Central memory CD8-positive, alpha-beta T cell (primary cell): ENCODE data around the gene CRABP2.

Source experiments
- ATAC-seq: fragments of 150-1000 bp; cut with Tn5 transposase; replicated peaks from 2 replicates; pipeline ENCODE4 v1.10.0; 2022; ENCODE audit warnings: mild to moderate bottlenecking, moderate FRiP score, moderate number of reproducible peaks; ENCODE audit not compliant: poor library complexity, severe bottlenecking; ENCODE audit errors: extremely low read depth
- DNase-seq, 2 donors: peaks; one replicate each; pipeline ENCODE4 v3.0.0; 2021; ENCODE audit warnings: low spot score in 2 of 2
- H3K27ac Mint-ChIP-seq: one replicate; pipeline ENCODE4 v1.8.0; 2022; ENCODE audit warnings: low read depth, mild to moderate bottlenecking, moderate library complexity, mixed read lengths
- H3K27me3 Mint-ChIP-seq: one replicate; pipeline ENCODE4 v1.8.0; 2022; ENCODE audit warnings: mixed read lengths
- H3K36me3 Mint-ChIP-seq: one replicate; pipeline ENCODE4 v1.8.0; 2022; ENCODE audit warnings: mild to moderate bottlenecking, moderate library complexity, mixed read lengths; ENCODE audit not compliant: insufficient read depth
- H3K4me1 Mint-ChIP-seq: one replicate; pipeline ENCODE4 v1.8.0; 2022; ENCODE audit warnings: mixed read lengths
- H3K4me3 Mint-ChIP-seq: one replicate; pipeline ENCODE4 v1.8.0; 2022; ENCODE audit warnings: mild to moderate bottlenecking, moderate library complexity, mixed read lengths
- H3K9me3 Mint-ChIP-seq: one replicate; pipeline ENCODE4 v1.8.0; 2022; ENCODE audit warnings: mixed read lengths

The CRABP2 gene

GRCh38 chr1:156705321-156705917, at the start of gene CRABP2:
Gene CRABP2, minus strand, starts transcription at chr1:156705583. Its CDS starts 137 bp downstream, at chr1:156705446.
- H3K36me3 Mint-ChIP-seq: peaks cover 21% of the 10 kb centered on the region
- ATAC-seq: peak; percentile 55
- no peak for DNase-seq

GRCh38 chr1:156754219-156754618, 48.8 kb upstream of the CRABP2 start:
- Mint-ChIP-seq H3K36me3 (peaks cover 12% of the 10 kb centered on the region), H3K27me3 (no peaks in the 10 kb centered on the region), H3K4me3 (no peak overlapping the region), H3K27ac (no peak overlapping the region), H3K9me3 (no peaks in the 10 kb centered on the region), H3K4me1 (peaks cover 30% of the 10 kb centered on the region)
- no peak for DNase-seq
- no peak for ATAC-seq

More at GRCh38 chr1:156705321-156705917, at the start of gene CRABP2:
- H3K27me3 Mint-ChIP-seq: peaks cover 31% of the 10 kb centered on the region
- peak within 1 kb of the TSS; percentile 92 for H3K4me3 Mint-ChIP-seq
- peak within 1 kb of the TSS; percentile 83 for H3K27ac Mint-ChIP-seq
- no peaks in the 10 kb centered on the region for H3K9me3 Mint-ChIP-seq
- peaks cover 28% of the 10 kb centered on the region for H3K4me1 Mint-ChIP-seq

GRCh38 chr1:156752843-156753482, 47.6 kb upstream of the CRABP2 start:
- H3K27ac Mint-ChIP-seq: peak overlapping the region; percentile 49
- H3K36me3 Mint-ChIP-seq: peaks cover 12% of the 10 kb centered on the region

GRCh38 chr1:156751757-156752481, 46.5 kb upstream of the CRABP2 start:
- H3K27me3 Mint-ChIP-seq: no peaks in the 10 kb centered on the region
- H3K27ac Mint-ChIP-seq: peak overlapping the region; percentile 91
- ATAC-seq (peak; percentile 86), DNase-seq (peak; percentile 78 to 88)
- peaks cover 15% of the 10 kb centered on the region for H3K36me3 Mint-ChIP-seq
- H3K4me3 Mint-ChIP-seq: peak overlapping the region; percentile 88
- peaks cover 50% of the 10 kb centered on the region for H3K4me1 Mint-ChIP-seq
- H3K9me3 Mint-ChIP-seq: no peaks in the 10 kb centered on the region

More at GRCh38 chr1:156752843-156753482, 47.6 kb upstream of the CRABP2 start:
- DNase-seq (no peak), ATAC-seq (no peak)
- Mint-ChIP-seq H3K9me3 (no peaks in the 10 kb centered on the region), H3K4me1 (peaks cover 42% of the 10 kb centered on the region), H3K27me3 (no peaks in the 10 kb centered on the region), H3K4me3 (peak overlapping the region; percentile 88)

GRCh38 chr1:156751451-156751756, 46.0 kb upstream of the CRABP2 start, which contains the start of gene HDGF:
Gene HDGF, minus strand, starts transcription at chr1:156751675. Its CDS starts 246 bp downstream, at chr1:156751429.
- Mint-ChIP-seq H3K4me3 (peak within 1 kb of the TSS; percentile 88), H3K36me3 (peaks cover 16% of the 10 kb centered on the region), H3K4me1 (peaks cover 55% of the 10 kb centered on the region), H3K27me3 (no peaks in the 10 kb centered on the region), H3K27ac (peak within 1 kb of the TSS; percentile 98), H3K9me3 (no peaks in the 10 kb centered on the region)
- DNase-seq: no peak
- ATAC-seq: no peak

- Mint-ChIP-seq H3K9me3 (no peaks in the 10 kb centered on the region), H3K36me3 (peaks cover 17% of the 10 kb centered on the region), H3K4me1 (peaks cover 60% of the 10 kb centered on the region), H3K4me3 (peak overlapping the region; percentile 88), H3K27me3 (no peaks in the 10 kb centered on the region), H3K27ac (peak overlapping the region; percentile 98)
- peak; percentile 24 for ATAC-seq
- peak in 1 of 2 donors; percentile 24 for DNase-seq
Observed at GRCh38 chr1:156750711-156751450, 45.5 kb upstream of the CRABP2 start.

- Mint-ChIP-seq H3K4me1 (peaks cover 62% of the 10 kb centered on the region), H3K27me3 (no peaks in the 10 kb centered on the region), H3K4me3 (peak overlapping the region; percentile 88), H3K9me3 (no peaks in the 10 kb centered on the region), H3K27ac (peak overlapping the region; percentile 98), H3K36me3 (peaks cover 18% of the 10 kb centered on the region)
- ATAC-seq (no peak), DNase-seq (no peak)
Observed at GRCh38 chr1:156750191-156750672, 44.8 kb upstream of the CRABP2 start.

GRCh38 chr1:156749419-156750118, 44.2 kb upstream of the CRABP2 start:
- H3K27me3 Mint-ChIP-seq: no peaks in the 10 kb centered on the region
- no peaks in the 10 kb centered on the region for H3K9me3 Mint-ChIP-seq
- H3K4me3 Mint-ChIP-seq: peak overlapping the region; percentile 88
- DNase-seq: no peak
- peaks cover 58% of the 10 kb centered on the region for H3K4me1 Mint-ChIP-seq
- H3K36me3 Mint-ChIP-seq: peaks cover 18% of the 10 kb centered on the region
- ATAC-seq: no peak
- peak overlapping the region; percentile 98 for H3K27ac Mint-ChIP-seq

GRCh38 chr1:156748670-156749418, 43.5 kb upstream of the CRABP2 start:
- Mint-ChIP-seq H3K4me3 (peak overlapping the region; percentile 88), H3K36me3 (peaks cover 22% of the 10 kb centered on the region), H3K9me3 (no peaks in the 10 kb centered on the region), H3K4me1 (peaks cover 58% of the 10 kb centered on the region), H3K27ac (peak overlapping the region; percentile 98), H3K27me3 (no peaks in the 10 kb centered on the region)
- ATAC-seq (no peak), DNase-seq (no peak)

- ATAC-seq (no peak), DNase-seq (no peak)
- Mint-ChIP-seq H3K27ac (peak overlapping the region; percentile 98), H3K4me1 (peaks cover 56% of the 10 kb centered on the region), H3K9me3 (no peaks in the 10 kb centered on the region), H3K27me3 (no peaks in the 10 kb centered on the region), H3K4me3 (peak overlapping the region; percentile 88), H3K36me3 (peaks cover 17% of the 10 kb centered on the region)
Observed at GRCh38 chr1:156747742-156748669, 42.6 kb upstream of the CRABP2 start.
